Fibroblast of pulmonary artery (primary cell): ENCODE data around the gene MCCC1.

Source experiments
- DNase-seq: peaks from one replicate; pipeline ENCODE4 v3.0.0-alpha.2; 2010; ENCODE audit warnings: low read depth
- H3K4me3 ChIP-seq: replicated peaks from 2 replicates; pipeline ENCODE4 v1.5.1; 2011; ENCODE audit warnings: low read depth, mild to moderate bottlenecking, control low read depth, low read length, moderate library complexity
- CTCF ChIP-seq: IDR thresholded peaks from 2 replicates; pipeline ENCODE4 v1.5.1; 2011; ENCODE audit warnings: mild to moderate bottlenecking, control low read depth, low read length, inconsistent platforms; ENCODE audit errors: missing control alignments

MCCC1 gene

GRCh38 chr3:183046883-183047282 lies 52.4 kb downstream of the MCCC1 start:
- H3K4me3 ChIP-seq: no peak overlapping the region
- DNase-seq: no peak
- TF ChIP-seq CTCF: no peak

- no peak for DNase-seq
- no peak for TF ChIP-seq CTCF
- no peak overlapping the region for H3K4me3 ChIP-seq
Observed at GRCh38 chr3:183044547-183045229, 54.6 kb downstream of the MCCC1 start.

- no peak overlapping the region for H3K4me3 ChIP-seq
- DNase-seq: no peak
- no peak for TF ChIP-seq CTCF
Observed at GRCh38 chr3:183038757-183039156, 60.5 kb downstream of the MCCC1 start.

- no peak for TF ChIP-seq CTCF
- no peak overlapping the region for H3K4me3 ChIP-seq
- no peak for DNase-seq
Observed at GRCh38 chr3:183038221-183038620, 61.1 kb downstream of the MCCC1 start.

GRCh38 chr3:183033746-183034145 lies 65.5 kb downstream of the MCCC1 start:
- H3K4me3 ChIP-seq: no peak overlapping the region
- no peak for DNase-seq
- no peak for TF ChIP-seq CTCF

GRCh38 chr3:183032880-183033555 lies 66.3 kb downstream of the MCCC1 start:
- no peak for TF ChIP-seq CTCF
- no peak for DNase-seq
- no peak overlapping the region for H3K4me3 ChIP-seq

- no peak for DNase-seq
- H3K4me3 ChIP-seq: no peak overlapping the region
- TF ChIP-seq CTCF: no peak
Observed at GRCh38 chr3:183031826-183032225, 67.5 kb downstream of the MCCC1 start.
